ENCODE measurements around the gene FLAD1.

GRCh38 chr1:154990276-154990675, 7.1 kb downstream of the FLAD1 start:
- TF ChIP-seq EZH2 (IDR thresholded peaks at IDR 0.05; ENCODE audit: low read length, missing control alignments) (no peak), CTCF (conservative IDR thresholded peaks at IDR 0.05 in 1 of 2, IDR thresholded peaks at IDR 0.05 in 1 of 2; ENCODE audit: low read depth in 1 of 2, low read length in 2 of 2) (no peak)

Measured in fibroblast of lung (primary cell).